GM18511 (cell line): ENCODE data around the gene BEST3.
"Not testable (repeated sequence)": the region's sequence is repeated elsewhere in the genome, so short reads cannot be mapped to it uniquely, and the experiment has no call there.

Experiments used
- ATAC-seq: cut with Tn5 transposase; IDR thresholded peaks from one replicate; pipeline ENCODE4 v1.9.1; 2021; ENCODE audit warnings: mild to moderate bottlenecking, moderate library complexity; ENCODE audit not compliant: unreplicated experiment

Gene BEST3

DNA sequence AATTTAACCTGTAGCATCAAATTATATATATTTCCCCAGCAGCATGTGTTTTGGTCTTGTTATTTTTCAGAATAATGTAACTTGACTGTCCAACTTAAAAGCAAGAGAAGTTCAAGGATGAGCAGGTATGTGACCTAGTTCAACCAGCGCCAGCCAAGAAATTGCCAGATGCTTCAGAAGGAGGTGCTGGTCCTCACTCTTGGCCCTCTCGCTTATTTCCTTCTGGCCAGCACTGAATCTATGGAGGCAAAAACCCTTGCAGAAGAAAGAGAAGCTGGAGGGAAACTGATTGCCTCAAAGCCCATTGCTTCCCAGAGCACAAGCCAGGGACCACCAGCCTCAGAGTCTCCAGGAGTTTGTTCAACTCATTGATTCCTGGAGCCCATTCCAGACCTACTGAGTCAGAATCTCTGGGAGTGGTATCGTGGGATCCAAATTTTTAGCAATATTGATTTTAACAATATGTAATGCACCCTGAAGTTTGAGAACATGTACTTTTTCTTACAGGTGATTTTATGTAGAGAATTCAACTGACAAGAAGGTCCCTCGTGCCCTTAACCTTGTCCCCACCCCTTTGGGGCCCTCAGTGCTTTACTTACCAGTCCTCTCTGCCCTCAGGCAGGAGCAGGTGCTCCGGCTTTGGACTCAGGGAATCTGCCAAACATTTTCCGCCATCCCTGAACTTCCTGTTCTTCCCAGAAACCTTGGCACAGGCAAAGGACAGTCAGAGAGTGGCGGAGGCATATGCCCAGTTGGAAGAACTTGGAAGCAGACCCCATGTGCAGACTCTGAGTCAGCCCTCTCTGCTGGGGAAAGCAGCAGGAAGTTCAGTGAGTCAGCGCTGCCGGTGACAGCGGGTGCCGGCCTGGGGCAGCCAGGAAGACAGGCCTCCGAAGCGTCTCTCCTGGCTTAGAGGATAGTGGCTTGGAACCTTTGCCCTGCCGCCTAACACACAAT, 10.4 kb downstream of the BEST3 start:
- ATAC-seq = peak; percentile 64

DNA sequence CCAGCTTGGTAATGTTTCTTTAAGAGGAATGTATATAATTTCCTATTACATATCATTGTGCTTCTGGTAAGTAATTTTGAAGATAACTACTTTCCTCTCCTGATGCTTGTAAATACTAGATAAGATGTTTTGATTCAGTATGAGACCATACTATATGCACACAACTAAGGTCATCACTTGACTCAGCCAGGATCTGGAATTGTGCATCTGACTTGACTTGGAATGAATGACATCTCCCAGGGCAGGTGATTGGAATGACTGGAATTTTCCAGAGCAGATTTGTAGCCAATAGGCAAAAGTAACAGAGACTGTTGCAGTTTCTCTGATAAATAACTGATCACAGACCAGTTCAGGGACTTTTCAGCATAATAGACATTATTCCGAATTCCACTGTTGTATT, 11.1 kb downstream of the BEST3 start:
- ATAC-seq = no peak

- ATAC-seq = no peak
Observed at GRCh38 chr12:69687390-69687789, 11.7 kb downstream of the BEST3 start.

- ATAC-seq = peak; percentile 59
Observed at GRCh38 chr12:69686731-69687130, 12.4 kb downstream of the BEST3 start.

DNA sequence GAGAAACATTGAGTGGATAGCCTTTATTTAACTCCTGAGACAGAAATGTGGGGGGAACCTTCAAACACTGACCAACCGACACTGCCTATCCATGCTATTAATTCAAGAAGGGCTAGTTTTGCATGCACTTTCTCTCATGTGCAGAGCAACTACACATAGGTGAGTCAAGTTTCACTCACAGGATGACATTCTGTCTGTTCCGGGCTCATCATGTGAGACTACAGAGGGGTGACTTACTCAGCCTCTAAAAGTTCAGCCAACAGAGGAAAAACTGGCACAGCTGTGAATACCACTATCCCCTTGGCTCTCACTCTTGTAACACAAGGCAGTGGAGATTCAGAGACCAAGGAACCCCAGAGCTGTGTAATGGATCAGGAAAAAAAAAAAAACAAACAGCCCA, 13.3 kb downstream of the BEST3 start:
- peak; percentile 75 for ATAC-seq

GRCh38 chr12:69684466-69684865, 14.6 kb downstream of the BEST3 start:
- ATAC-seq = no peak

- no peak for ATAC-seq
Observed at GRCh38 chr12:69682110-69682755, 16.9 kb downstream of the BEST3 start.

GRCh38 chr12:69679119-69679518, 20.0 kb downstream of the BEST3 start:
- ATAC-seq = no peak

DNA sequence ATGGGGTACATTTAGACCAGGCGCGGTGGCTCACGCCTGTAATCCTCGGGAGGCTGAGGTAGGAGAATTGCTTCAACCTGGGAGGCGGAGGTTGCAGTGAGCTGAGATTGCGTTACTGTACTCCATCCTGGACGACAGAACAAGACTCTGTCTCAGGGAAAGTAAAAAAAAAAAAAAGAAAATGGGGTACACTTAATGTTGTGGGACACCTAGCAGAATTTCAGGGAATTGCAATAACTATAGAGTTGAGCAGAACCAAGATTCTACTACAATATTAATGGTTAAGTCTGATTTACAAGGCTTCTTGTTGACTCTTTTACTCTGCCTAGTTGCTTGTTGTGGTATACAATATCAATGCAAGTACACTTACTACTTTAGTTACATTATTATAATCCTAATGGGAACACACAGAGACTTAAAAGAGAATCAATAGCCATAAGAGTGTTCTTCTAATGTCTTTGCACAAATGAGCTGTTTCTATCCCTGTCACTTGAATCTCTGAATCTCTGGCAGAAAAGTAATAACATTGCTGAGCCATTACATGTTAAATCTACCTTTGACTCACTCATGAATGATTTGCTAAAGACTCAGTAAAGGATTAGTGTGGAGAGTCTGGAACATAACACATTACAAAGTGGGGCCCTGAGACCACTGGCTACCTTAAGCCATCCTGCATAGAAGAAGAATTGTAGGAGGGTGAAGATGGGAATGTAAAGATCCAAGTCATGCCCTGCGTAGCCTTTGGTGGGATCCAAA, 22.7 kb downstream of the BEST3 start:
- ATAC-seq = no peak

DNA sequence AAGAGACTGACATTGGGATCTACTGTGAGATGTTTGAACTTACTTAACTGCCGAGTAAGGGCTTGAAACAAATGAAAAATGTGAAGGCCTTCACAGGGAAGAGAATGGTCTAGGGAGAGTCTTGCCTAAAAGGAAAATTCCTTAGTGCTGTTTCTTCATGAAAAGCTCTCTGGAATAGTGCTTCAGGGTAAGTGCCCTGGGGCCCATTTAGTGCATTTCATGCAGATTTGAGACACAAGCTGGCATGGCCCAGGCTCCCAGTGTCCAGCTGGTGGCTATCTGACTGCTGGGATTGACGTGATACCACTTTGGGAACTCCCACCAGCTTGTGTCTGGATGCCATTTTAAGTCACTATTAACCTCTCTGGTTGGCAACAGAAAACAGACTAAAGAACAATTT, 26.9 kb downstream of the BEST3 start:
- no peak for ATAC-seq

GRCh38 chr12:69671597-69671996, 27.5 kb downstream of the BEST3 start:
- ATAC-seq = no peak

DNA sequence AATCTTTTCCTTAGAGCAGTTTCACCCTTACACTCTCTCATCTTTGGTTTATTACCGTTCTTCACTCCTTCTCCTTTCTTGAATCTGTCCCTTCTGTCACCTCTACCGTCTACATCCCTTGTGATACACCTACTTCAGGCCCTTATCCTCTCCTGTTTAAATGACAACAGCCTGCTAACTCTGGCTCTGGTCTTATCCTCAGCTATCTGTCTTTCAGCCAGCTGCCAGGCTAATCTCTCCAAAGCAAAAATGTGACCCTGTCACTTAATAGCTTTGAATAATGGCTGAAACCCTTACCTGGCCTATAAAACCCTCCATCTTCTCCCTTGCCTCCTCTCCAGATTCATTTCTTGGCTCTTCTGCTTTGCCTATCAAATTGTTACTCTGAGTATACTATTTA, 32.3 kb downstream of the BEST3 start:
- no peak for ATAC-seq

- not testable (repeated sequence) for ATAC-seq
Observed at GRCh38 chr12:69664930-69665377, 34.1 kb downstream of the BEST3 start.

DNA sequence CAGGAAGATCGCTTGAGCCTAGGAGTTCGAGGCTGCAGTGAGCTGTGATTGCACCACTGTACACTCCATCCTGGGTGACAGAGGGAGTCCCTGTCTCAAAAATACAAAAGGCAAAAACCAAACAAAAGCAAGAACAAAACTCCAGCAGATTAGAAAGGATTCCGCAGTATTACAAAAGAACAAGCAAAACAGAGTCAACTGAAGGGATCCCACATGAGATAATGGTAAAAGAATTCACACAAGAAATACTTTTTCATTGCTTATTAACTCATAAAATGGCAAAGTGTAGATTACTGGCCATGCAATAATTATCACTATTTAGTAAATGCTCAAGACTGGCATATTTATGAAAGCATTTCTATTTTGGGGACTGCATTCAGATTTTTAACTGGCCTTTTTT, 35.4 kb downstream of the BEST3 start:
- no peak for ATAC-seq

DNA sequence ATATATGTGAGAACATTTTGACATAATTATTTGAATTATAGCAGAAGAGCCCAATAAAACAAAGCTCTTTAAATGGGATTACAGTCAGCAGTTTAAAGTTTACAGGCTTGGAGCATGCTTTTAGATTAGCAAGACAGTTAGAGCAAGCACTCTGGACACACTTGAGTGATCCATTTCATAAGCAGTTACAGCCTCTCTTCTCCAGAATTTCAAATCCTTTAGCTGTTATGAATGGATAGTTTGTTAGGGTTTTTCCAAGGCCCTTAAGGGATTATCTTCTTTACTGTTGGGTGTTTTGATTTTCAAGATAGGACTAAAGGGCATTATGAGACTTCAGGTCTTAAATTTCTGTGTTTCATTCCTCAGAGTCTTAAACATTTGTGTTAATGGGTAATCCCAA, 36.3 kb downstream of the BEST3 start:
- no peak for ATAC-seq

- ATAC-seq = no peak
Observed at GRCh38 chr12:69661386-69661785, 37.7 kb downstream of the BEST3 start.

GRCh38 chr12:69660164-69660863, 38.8 kb downstream of the BEST3 start:
- ATAC-seq = no peak

- ATAC-seq = no peak
Observed at GRCh38 chr12:69658203-69658602, 40.9 kb downstream of the BEST3 start.

DNA sequence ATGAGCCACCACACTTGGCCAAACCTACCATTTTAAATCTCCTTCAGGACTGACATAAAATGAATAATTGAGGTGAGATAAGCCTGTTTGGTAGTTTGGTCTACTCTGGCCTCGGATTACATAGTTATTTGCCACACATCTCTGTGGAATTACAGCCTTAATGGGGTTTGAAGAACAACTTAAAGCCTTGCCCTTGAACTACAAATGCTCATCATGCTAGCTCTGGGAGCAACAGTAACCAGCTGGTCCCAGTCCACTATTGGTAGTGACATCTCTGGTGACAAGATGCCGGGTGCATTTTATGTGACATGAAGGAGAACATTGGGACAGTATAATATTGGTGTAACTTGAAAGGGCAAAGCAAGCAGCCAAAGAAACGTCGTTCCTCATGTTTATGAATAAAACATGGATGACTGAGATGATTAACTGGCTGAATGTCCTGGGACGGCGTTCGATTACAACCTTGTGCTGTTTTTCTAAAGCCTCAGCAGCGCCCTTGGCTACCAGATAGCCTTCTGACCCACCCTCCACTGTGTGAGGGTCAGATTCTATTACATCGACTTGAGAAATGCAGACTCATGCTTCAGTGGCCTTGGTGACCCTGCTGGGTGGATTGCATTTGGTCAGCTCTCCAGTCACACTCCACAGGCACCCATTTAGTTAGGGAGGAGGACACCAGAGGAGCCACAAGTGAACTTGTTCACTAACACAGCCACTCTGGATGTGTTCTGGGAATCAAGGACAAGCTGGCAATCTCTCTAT, 41.5 kb downstream of the BEST3 start:
- no peak for ATAC-seq
